ENCODE measurements around the gene SGMS1. TPM values are rescaled to one million over a fixed set of nuclear protein-coding genes. Genes with fewer than 3 reads are reported as not detected.

The SGMS1 gene
- polyA plus RNA-seq, 1 donor (not counting 4 experiments of a cell fraction or from before 2014, with no cell fraction given), result 18.3 TPM

DNA sequence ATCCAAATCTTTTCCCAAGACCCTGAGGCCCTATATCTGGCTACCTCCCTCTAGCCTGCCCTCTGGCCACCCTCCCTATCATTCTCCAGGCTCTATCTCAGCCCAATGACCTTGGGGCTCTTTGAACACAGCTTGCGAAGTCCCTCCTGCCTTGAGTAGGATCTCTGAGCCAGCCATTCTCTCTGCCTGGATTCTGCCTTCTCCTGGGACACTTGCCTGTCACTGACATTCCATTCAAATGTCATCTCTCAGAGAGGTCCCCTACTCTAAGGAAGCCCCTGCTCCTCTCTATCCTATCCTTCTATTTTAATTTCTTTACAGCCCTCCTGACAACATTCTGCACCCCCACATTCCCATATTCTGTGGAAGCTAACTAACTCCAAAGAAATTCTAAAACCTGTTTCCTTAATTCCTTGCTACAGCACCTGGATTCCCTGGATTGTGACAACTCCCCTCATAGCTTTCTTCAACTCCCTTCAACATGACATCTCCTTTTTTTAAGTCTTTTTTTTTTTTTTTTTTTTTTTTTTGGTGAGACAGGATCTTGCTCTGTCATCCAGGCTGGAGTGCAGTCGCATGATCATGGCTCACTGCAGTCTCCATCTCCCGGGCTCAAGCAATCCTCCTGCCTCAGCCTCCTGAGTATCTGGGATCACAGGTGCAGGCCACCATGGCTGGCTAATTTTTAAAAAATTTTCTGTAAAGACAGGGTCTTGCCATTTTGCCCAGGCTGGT lies 291.5 kb downstream of the SGMS1 start:
- H3K9me3 ChIP-seq (ENCODE audit: control insufficient read depth, low read depth, low read length), result no peaks in the 10 kb centered on the region
- H2AFZ ChIP-seq (ENCODE audit: control insufficient read depth, low read length), result no peak overlapping the region
- no peaks in the 10 kb centered on the region for H3K36me3 ChIP-seq (ENCODE audit: control insufficient read depth in 2 of 2, extremely low read depth in 1 of 2, insufficient read depth in 2 of 2, low read length in 2 of 2)
- DNase-seq (ENCODE audit: low read depth, low spot score) (no peak), FAIRE-seq (no peak)
- H3K4me3 ChIP-seq (ENCODE audit: control insufficient read depth in 2 of 3, extremely low read depth in 1 of 3, insufficient read depth in 2 of 3, low read depth in 1 of 3, low read length in 3 of 3), result no peak overlapping the region
- no peak overlapping the region for H3K27ac ChIP-seq (ENCODE audit: control insufficient read depth, insufficient read depth, low read length)
- peaks cover 4% of the 10 kb centered on the region for H3K4me1 ChIP-seq (ENCODE audit: control insufficient read depth, extremely low read depth, insufficient read depth, low read length)
- dilution Hi-C loops (cut with MboI; ENCODE audit: extremely low pct_ligation_motif_present, low sequenced_read_pairs), result no loop called here
- H3K9ac ChIP-seq (ENCODE audit: control insufficient read depth, extremely low read depth, insufficient read depth, low read length), result no peak overlapping the region
- H4K20me1 ChIP-seq (ENCODE audit: control insufficient read depth, extremely low read depth, insufficient read depth, low read length), result no peaks in the 10 kb centered on the region
- no peaks in the 10 kb centered on the region for H3K9me1 ChIP-seq (ENCODE audit: control insufficient read depth, extremely low read depth, insufficient read depth, low read length)
- H3K27me3 ChIP-seq (ENCODE audit: control insufficient read depth, extremely low read depth, insufficient read depth, low read length), result no peaks in the 10 kb centered on the region
- H3K4me2 ChIP-seq (ENCODE audit: control insufficient read depth, extremely low read depth, insufficient read depth, low read depth, low read length), result no peak overlapping the region
- H3K79me2 ChIP-seq (ENCODE audit: control insufficient read depth, insufficient read depth, low read length), result no peaks in the 10 kb centered on the region
- TF ChIP-seq EZH2 (IDR thresholded peaks at IDR 0.05; ENCODE audit: low read length) (no peak), CTCF (optimal IDR thresholded peaks at IDR 0.05 in 1 of 3, IDR thresholded peaks at IDR 0.05 in 1 of 3, conservative IDR thresholded peaks at IDR 0.05 in 1 of 3; ENCODE audit: extremely low read depth in 1 of 3, insufficient read depth in 2 of 3, low read length in 3 of 3) (no peak)

DNA sequence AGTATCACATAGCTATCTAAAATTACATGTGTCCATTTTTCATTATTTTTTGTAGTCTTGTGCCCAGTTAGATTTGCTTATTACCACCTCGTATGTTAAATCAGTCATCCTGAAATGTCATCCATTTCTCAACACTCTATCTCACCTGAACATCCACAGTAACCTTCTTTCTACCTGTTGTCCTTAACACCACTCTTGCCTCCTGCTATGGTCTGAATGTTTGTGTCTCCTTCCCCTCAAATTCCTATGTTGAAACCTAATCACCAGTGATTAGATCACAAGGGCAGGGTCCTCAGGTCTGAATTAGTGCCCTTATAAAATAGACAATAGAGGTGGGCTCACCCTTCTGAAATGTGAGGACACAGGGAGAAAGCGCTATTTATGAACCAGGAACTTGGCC lies 292.3 kb downstream of the SGMS1 start:
- Histone ChIP-seq H3K27ac (ENCODE audit: control insufficient read depth, insufficient read depth, low read length) (no peak overlapping the region), H3K9me1 (ENCODE audit: control insufficient read depth, extremely low read depth, insufficient read depth, low read length) (no peaks in the 10 kb centered on the region), H2AFZ (ENCODE audit: control insufficient read depth, low read length) (no peak overlapping the region), H3K79me2 (ENCODE audit: control insufficient read depth, insufficient read depth, low read length) (no peaks in the 10 kb centered on the region), H3K36me3 (ENCODE audit: control insufficient read depth in 2 of 2, extremely low read depth in 1 of 2, insufficient read depth in 2 of 2, low read length in 2 of 2) (no peaks in the 10 kb centered on the region), H4K20me1 (ENCODE audit: control insufficient read depth, extremely low read depth, insufficient read depth, low read length) (no peaks in the 10 kb centered on the region), H3K9me3 (ENCODE audit: control insufficient read depth, low read depth, low read length) (no peaks in the 10 kb centered on the region), H3K4me2 (ENCODE audit: control insufficient read depth, extremely low read depth, insufficient read depth, low read depth, low read length) (no peak overlapping the region), H3K9ac (ENCODE audit: control insufficient read depth, extremely low read depth, insufficient read depth, low read length) (no peak overlapping the region), H3K4me1 (ENCODE audit: control insufficient read depth, extremely low read depth, insufficient read depth, low read length) (peaks cover 12% of the 10 kb centered on the region), H3K27me3 (ENCODE audit: control insufficient read depth, extremely low read depth, insufficient read depth, low read length) (no peaks in the 10 kb centered on the region), H3K4me3 (ENCODE audit: control insufficient read depth in 2 of 3, extremely low read depth in 1 of 3, insufficient read depth in 2 of 3, low read depth in 1 of 3, low read length in 3 of 3) (no peak overlapping the region)
- no peak for DNase-seq (ENCODE audit: low read depth, low spot score)
- TF ChIP-seq CTCF (optimal IDR thresholded peaks at IDR 0.05 in 1 of 3, IDR thresholded peaks at IDR 0.05 in 1 of 3, conservative IDR thresholded peaks at IDR 0.05 in 1 of 3; ENCODE audit: extremely low read depth in 1 of 3, insufficient read depth in 2 of 3, low read length in 3 of 3) (no peak), EZH2 (IDR thresholded peaks at IDR 0.05; ENCODE audit: low read length) (no peak)
- FAIRE-seq, result no peak
- dilution Hi-C loops (cut with MboI; ENCODE audit: extremely low pct_ligation_motif_present, low sequenced_read_pairs), result no loop called here
